Right lobe of liver (tissue), 4 donors: ENCODE results near the gene FGF6.

ENCODE experiments used
- CTCF ChIP-seq, 4 donors: fragments of 200-600 bp in 3 of 4; fragments of 450-650 bp in 1 of 4; IDR thresholded peaks; one replicate each; pipeline versions ENCODE4 v1.5.1 to v1.8.0; 2016 to 2022; ENCODE audit warnings: antibody characterized with exemption in 4 of 4, mild to moderate bottlenecking in 2 of 4
- POLR2A ChIP-seq: fragments of 450-650 bp; IDR thresholded peaks from one replicate; pipeline ENCODE4 v1.6.1; 2017; ENCODE audit warnings: antibody characterized with exemption, mild to moderate bottlenecking
- donor health status: DM: no; HTN: no; CAD: no.
- donor health status: DM: no; HTN: no; CAD: no.
- donor health status: DM: no; HTN: yes; CAD: no.

GRCh38 chr12:4431866-4432265, 13.7 kb downstream of the FGF6 start:
- TF ChIP-seq CTCF (IDR thresholded peaks at IDR 0.05) (no peak), POLR2A (no peak)
